Breast epithelium (tissue), 4 donors: ENCODE results near the gene ERO1B. TPM values are rescaled to one million over a fixed set of nuclear protein-coding genes. Genes with fewer than 3 reads are reported as not detected.

Source experiments
- DNase-seq, 2 donors: peaks; one replicate each; pipeline ENCODE4 v3.0.0-alpha.2; 2019; ENCODE audit warnings: low spot score in 2 of 2
- H3K27ac ChIP-seq, 2 donors: fragments of 200-600 bp; sonication (generic) in 1 of 2; one replicate each; pipeline ENCODE4 v1.5.1; 2016 to 2019; ENCODE audit warnings: mild to moderate bottlenecking in 1 of 2
- H3K27me3 ChIP-seq, 2 donors: fragments of 200-600 bp; sonication (generic) in 1 of 2; one replicate each; pipeline versions ENCODE4 v1.5.1 to v1.6.0; 2017 to 2019; ENCODE audit warnings: control low read depth in 1 of 2, mild to moderate bottlenecking in 1 of 2
- H3K36me3 ChIP-seq: fragments of 200-600 bp; one replicate; pipeline ENCODE4 v1.5.1; 2019
- H3K4me1 ChIP-seq, 2 donors: fragments of 200-600 bp; sonication (generic); one replicate each; pipeline ENCODE4 v1.5.1; 2016 to 2019; ENCODE audit warnings: control low read depth in 1 of 2
- H3K4me3 ChIP-seq, 3 donors: fragments of 200-600 bp; sonication (generic); 1 replicate in 2 of 3; 2 replicates in 1 of 3; pipeline ENCODE4 v1.5.1; 2016 to 2019; ENCODE audit warnings: mild to moderate bottlenecking in 3 of 3, moderate library complexity in 2 of 3
- H3K9me3 ChIP-seq, 2 donors: fragments of 200-600 bp; sonication (generic) in 1 of 2; one replicate each; pipeline ENCODE4 v1.5.1; 2016 to 2019; ENCODE audit warnings: control low read depth in 1 of 2
- CTCF ChIP-seq, 3 donors: fragments of 450-650 bp; IDR thresholded peaks; one replicate each; pipeline ENCODE4 v1.5.1; 2016 to 2017; ENCODE audit warnings: antibody characterized with exemption in 3 of 3, mild to moderate bottlenecking in 3 of 3, moderate library complexity in 3 of 3
- POLR2A ChIP-seq: fragments of 450-650 bp; IDR thresholded peaks from one replicate; pipeline ENCODE4 v1.6.1; 2016; ENCODE audit warnings: antibody characterized with exemption, mild to moderate bottlenecking, moderate library complexity
- POLR2AphosphoS5 ChIP-seq, 3 donors: sonication (generic); formaldehyde crosslinking; IDR thresholded peaks; one replicate each; pipeline ENCODE4 v1.6.1; 2017; ENCODE audit warnings: antibody characterized with exemption in 3 of 3
- intact Hi-C: fragments of 100-400 bp; cut with DNase I; formaldehyde crosslinking; loops from one replicate; pipeline ENCODE4 v1.15.1; 2023; ENCODE audit warnings: low total_unique reads
- total RNA-seq, 3 donors: library from RNA; depleted of rRNA; stranded (reverse); fragments of >200 nt; gene quantifications; one replicate each; pipeline ENCODE4 v1.1.0, GENCODE V29; 2016

ERO1B gene
- total RNA-seq, 3 donors from 2014 or later: 9.0 to 23.1 (median 17.0) TPM

DNA sequence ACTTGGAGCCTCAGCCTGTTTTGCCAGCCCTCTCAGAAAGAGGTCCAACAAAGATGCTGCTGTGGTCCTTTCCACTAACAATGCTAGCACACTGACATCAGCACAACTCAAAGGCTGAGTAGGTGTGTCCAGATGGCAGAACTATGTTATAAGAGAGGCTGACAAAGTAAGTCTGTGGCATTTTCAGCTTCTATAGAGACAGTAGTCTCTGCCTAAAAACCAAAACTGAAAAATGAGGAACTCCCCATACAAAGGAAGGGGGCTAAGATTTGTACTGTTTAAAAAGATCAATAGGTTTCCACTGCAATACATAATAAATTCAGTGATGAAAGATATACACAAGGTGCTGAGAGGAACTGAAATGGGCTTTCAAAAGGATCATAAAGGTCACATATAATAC lies 12.3 kb downstream of the ERO1B start:
- TF ChIP-seq POLR2AphosphoS5 (IDR thresholded peaks at IDR 0.05) (no peak), CTCF (IDR thresholded peaks at IDR 0.05) (no peak), POLR2A (no peak)
- intact Hi-C loops: no loop called here
- Histone ChIP-seq H3K4me1 (no peaks in the 10 kb centered on the region), H3K4me3 (no peak overlapping the region), H3K27ac (no peak overlapping the region), H3K36me3 (no peaks in the 10 kb centered on the region), H3K27me3 (no peaks in the 10 kb centered on the region), H3K9me3 (no peaks in the 10 kb centered on the region)
- no peak for DNase-seq

- no peaks in the 10 kb centered on the region for H3K4me1 ChIP-seq
- peaks cover 3% of the 10 kb centered on the region for H3K36me3 ChIP-seq
- no peak overlapping the region for H3K4me3 ChIP-seq
- no peak overlapping the region for H3K27ac ChIP-seq
- intact Hi-C loops: no loop called here
- no peak for DNase-seq
- no peak for TF ChIP-seq POLR2A
- no peak for TF ChIP-seq CTCF (IDR thresholded peaks at IDR 0.05)
- TF ChIP-seq POLR2AphosphoS5 (IDR thresholded peaks at IDR 0.05): no peak
- no peaks in the 10 kb centered on the region for H3K27me3 ChIP-seq
- peaks cover 26 to 37% of the 10 kb centered on the region in 2 donors for H3K9me3 ChIP-seq
These were observed 19.9 kb downstream of the ERO1B start for GRCh38 chr1:236261898-236262297.

GRCh38 chr1:236261033-236261432 lies 20.7 kb downstream of the ERO1B start:
- Histone ChIP-seq H3K9me3 (peaks cover 26 to 37% of the 10 kb centered on the region in 2 donors), H3K4me3 (no peak overlapping the region), H3K4me1 (no peaks in the 10 kb centered on the region), H3K36me3 (peaks cover 3% of the 10 kb centered on the region), H3K27ac (no peak overlapping the region), H3K27me3 (no peaks in the 10 kb centered on the region)
- DNase-seq: no peak
- intact Hi-C loops: no loop called here
- no peak for TF ChIP-seq POLR2AphosphoS5 (IDR thresholded peaks at IDR 0.05)
- no peak for TF ChIP-seq POLR2A
- TF ChIP-seq CTCF (IDR thresholded peaks at IDR 0.05): no peak

- H3K27ac ChIP-seq: no peak overlapping the region
- H3K4me3 ChIP-seq: no peak overlapping the region
- H3K9me3 ChIP-seq: peaks cover 26 to 37% of the 10 kb centered on the region in 2 donors
- no peak for TF ChIP-seq POLR2A
- no peak for TF ChIP-seq POLR2AphosphoS5 (IDR thresholded peaks at IDR 0.05)
- no peak for TF ChIP-seq CTCF (IDR thresholded peaks at IDR 0.05)
- no peaks in the 10 kb centered on the region for H3K27me3 ChIP-seq
- intact Hi-C loops: no loop called here
- peaks cover 3% of the 10 kb centered on the region for H3K36me3 ChIP-seq
- H3K4me1 ChIP-seq: no peaks in the 10 kb centered on the region
- no peak for DNase-seq
These were observed 22.7 kb downstream of the ERO1B start for GRCh38 chr1:236259043-236259442.

- DNase-seq: no peak
- Histone ChIP-seq H3K36me3 (peaks cover 3% of the 10 kb centered on the region), H3K4me1 (no peaks in the 10 kb centered on the region), H3K4me3 (no peak overlapping the region), H3K27ac (no peak overlapping the region), H3K27me3 (no peaks in the 10 kb centered on the region), H3K9me3 (peaks cover 26 to 37% of the 10 kb centered on the region in 2 donors)
- TF ChIP-seq POLR2A: no peak
- TF ChIP-seq POLR2AphosphoS5 (IDR thresholded peaks at IDR 0.05): no peak
- TF ChIP-seq CTCF (IDR thresholded peaks at IDR 0.05): no peak
- intact Hi-C loops: no loop called here
These were observed 23.6 kb downstream of the ERO1B start for GRCh38 chr1:236258114-236258622.
